ENCODE measurements around the gene DCAF11. TPM values are rescaled to one million over a fixed set of nuclear protein-coding genes. Genes with fewer than 3 reads are reported as not detected.

The DCAF11 gene
- total RNA-seq, 1 experiment from 2014 or later, result 68.2 TPM

GRCh38 chr14:24071144-24071697 is 43.4 kb upstream of the DCAF11 start, which contains the start of gene CPNE6:
TSS of gene CPNE6 (plus strand) at chr14:24071562. CDS start at chr14:24072937, 1,375 bp downstream.
- intact Hi-C loops (cut with micrococcal nuclease), result no loop called here
- Histone ChIP-seq H3K27me3 (ENCODE audit: low read length) (peaks cover 14% of the 10 kb centered on the region; the same call in 1 of the 2 replicates), H3K79me2 (ENCODE audit: low read length) (no peaks in the 10 kb centered on the region), H3F3A (ENCODE audit: low read length, unreplicated experiment) (no peaks in the 10 kb centered on the region), H3K9me2 (replicated peaks; ENCODE audit: low read length) (no peaks in the 10 kb centered on the region), H3K27ac (ENCODE audit: low read length) (no peak within 1 kb of the TSS), H4K20me1 (ENCODE audit: low read length) (no peaks in the 10 kb centered on the region), H3K36me3 (ENCODE audit: low read depth, low read length) (no peaks in the 10 kb centered on the region), H2AFZ (ENCODE audit: low read length) (no peak within 1 kb of the TSS), H3K4me1 (ENCODE audit: insufficient read depth, low read length) (no peaks in the 10 kb centered on the region), H3K9ac (ENCODE audit: low read length) (no peak within 1 kb of the TSS), H3K9me3 (ENCODE audit: low read length) (no peaks in the 10 kb centered on the region), H3K4me3 (ENCODE audit: low read length) (no peak within 1 kb of the TSS), H3K4me2 (ENCODE audit: low read length) (no peak within 1 kb of the TSS)
- ChIA-PET CTCF (no interaction called here), POLR2A (ENCODE audit: unreplicated experiment) (no interaction called here)
- no TSS peak for BruUV-seq (replicated peaks)
- TF ChIP-seq EZH2 (IDR thresholded peaks at IDR 0.05; ENCODE audit: low read length, unreplicated experiment) (no peak), EZH2phosphoT487 (IDR thresholded peaks at IDR 0.05; ENCODE audit: borderline replicate concordance, low read length) (no peak), CTCF (conservative IDR thresholded peaks at IDR 0.05; ENCODE audit: low read depth, low read length) (no peak)
- DNase-seq (no peak), ATAC-seq (no peak)

- H2AFZ ChIP-seq (ENCODE audit: low read length), result no peak overlapping the region
- no peaks in the 10 kb centered on the region for H3K4me1 ChIP-seq (ENCODE audit: insufficient read depth, low read length)
- intact Hi-C loops (cut with micrococcal nuclease), result no loop called here
- H3F3A ChIP-seq (ENCODE audit: low read length, unreplicated experiment), result no peaks in the 10 kb centered on the region
- H3K9me2 ChIP-seq (replicated peaks; ENCODE audit: low read length), result no peaks in the 10 kb centered on the region
- H3K9me3 ChIP-seq (ENCODE audit: low read length), result no peaks in the 10 kb centered on the region
- DNase-seq (no peak), ATAC-seq (no peak)
- no peak overlapping the region for H3K9ac ChIP-seq (ENCODE audit: low read length)
- ChIA-PET CTCF (no interaction called here), POLR2A (ENCODE audit: unreplicated experiment) (no interaction called here)
- no peak overlapping the region for H3K4me2 ChIP-seq (ENCODE audit: low read length)
- no peaks in the 10 kb centered on the region for H3K36me3 ChIP-seq (ENCODE audit: low read depth, low read length)
- no peak overlapping the region for H3K27ac ChIP-seq (ENCODE audit: low read length)
- H4K20me1 ChIP-seq (ENCODE audit: low read length), result no peaks in the 10 kb centered on the region
- no peak for TF ChIP-seq EZH2phosphoT487 (IDR thresholded peaks at IDR 0.05; ENCODE audit: borderline replicate concordance, low read length)
- TF ChIP-seq CTCF (conservative IDR thresholded peaks at IDR 0.05; ENCODE audit: low read depth, low read length), result no peak
- TF ChIP-seq EZH2 (IDR thresholded peaks at IDR 0.05; ENCODE audit: low read length, unreplicated experiment), result no peak
- no peaks in the 10 kb centered on the region for H3K79me2 ChIP-seq (ENCODE audit: low read length)
- H3K4me3 ChIP-seq (ENCODE audit: low read length), result no peak overlapping the region
- no TSS peak for BruUV-seq (replicated peaks)
- H3K27me3 ChIP-seq (ENCODE audit: low read length), result peaks cover 14% of the 10 kb centered on the region; the same call in 1 of the 2 replicates
Observed at GRCh38 chr14:24071836-24072430, 42.6 kb upstream of the DCAF11 start.

GRCh38 chr14:24072436-24072835 is 42.1 kb upstream of the DCAF11 start:
- Histone ChIP-seq H4K20me1 (ENCODE audit: low read length) (no peaks in the 10 kb centered on the region), H3K27me3 (ENCODE audit: low read length) (peaks cover 14% of the 10 kb centered on the region; the same call in 1 of the 2 replicates), H3K36me3 (ENCODE audit: low read depth, low read length) (no peaks in the 10 kb centered on the region), H3K27ac (ENCODE audit: low read length) (no peak overlapping the region), H3K9ac (ENCODE audit: low read length) (no peak overlapping the region), H3F3A (ENCODE audit: low read length, unreplicated experiment) (no peaks in the 10 kb centered on the region), H3K4me1 (ENCODE audit: insufficient read depth, low read length) (no peaks in the 10 kb centered on the region), H3K4me2 (ENCODE audit: low read length) (no peak overlapping the region), H3K79me2 (ENCODE audit: low read length) (no peaks in the 10 kb centered on the region), H3K9me2 (replicated peaks; ENCODE audit: low read length) (no peaks in the 10 kb centered on the region), H2AFZ (ENCODE audit: low read length) (no peak overlapping the region), H3K9me3 (ENCODE audit: low read length) (no peaks in the 10 kb centered on the region), H3K4me3 (ENCODE audit: low read length) (no peak overlapping the region)
- TF ChIP-seq EZH2phosphoT487 (IDR thresholded peaks at IDR 0.05; ENCODE audit: borderline replicate concordance, low read length), result no peak
- no peak for TF ChIP-seq CTCF (conservative IDR thresholded peaks at IDR 0.05; ENCODE audit: low read depth, low read length)
- no peak for TF ChIP-seq EZH2 (IDR thresholded peaks at IDR 0.05; ENCODE audit: low read length, unreplicated experiment)
- POLR2A ChIA-PET (ENCODE audit: unreplicated experiment), result no interaction called here
- intact Hi-C loops (cut with micrococcal nuclease), result no loop called here
- DNase-seq, result no peak
- CTCF ChIA-PET, result no interaction called here
- no peak for ATAC-seq
- BruUV-seq (replicated peaks), result no TSS peak
